GM12864 (cell line): ENCODE data around the gene IL16.
"Not testable (repeated sequence)": the region's sequence is repeated elsewhere in the genome, so short reads cannot be mapped to it uniquely, and the experiment has no call there.

ENCODE experiments used
- DNase-seq: peaks from one replicate; pipeline ENCODE4 v3.0.0-alpha.2; 2011; ENCODE audit warnings: low read depth
- H3K4me3 ChIP-seq: 2 replicates; pipeline ENCODE4 v1.5.1; 2011; ENCODE audit warnings: mild to moderate bottlenecking, low read depth, low read length, control low read depth
- CTCF ChIP-seq: IDR thresholded peaks from 2 replicates; pipeline ENCODE4 v1.5.1; 2011; ENCODE audit warnings: low read depth, mild to moderate bottlenecking, moderate library complexity, low read length, control low read depth, inconsistent platforms; ENCODE audit errors: missing control alignments

The IL16 gene

GRCh38 chr15:81206018-81206417, 9.3 kb downstream of the IL16 start:
- TF ChIP-seq CTCF: no peak
- no peak for DNase-seq
- no peak overlapping the region for H3K4me3 ChIP-seq

- DNase-seq: not testable (repeated sequence)
Observed at GRCh38 chr15:81207987-81208386, 11.3 kb downstream of the IL16 start.

GRCh38 chr15:81209635-81210034, 13.0 kb downstream of the IL16 start:
- DNase-seq: no peak
- no peak overlapping the region for H3K4me3 ChIP-seq
- no peak for TF ChIP-seq CTCF

More at GRCh38 chr15:81207987-81208386, 11.3 kb downstream of the IL16 start:
- not testable (repeated sequence) for H3K4me3 ChIP-seq

GRCh38 chr15:81211376-81211775, 14.7 kb downstream of the IL16 start:
- TF ChIP-seq CTCF: no peak
- DNase-seq: no peak

GRCh38 chr15:81213982-81214381, 17.3 kb downstream of the IL16 start:
- DNase-seq: no peak
- TF ChIP-seq CTCF: no peak
- H3K4me3 ChIP-seq: no peak overlapping the region

More at GRCh38 chr15:81211376-81211775, 14.7 kb downstream of the IL16 start:
- no peak overlapping the region for H3K4me3 ChIP-seq

- no peak for DNase-seq
- no peak overlapping the region for H3K4me3 ChIP-seq
- no peak for TF ChIP-seq CTCF
Observed at GRCh38 chr15:81215531-81215930, 18.9 kb downstream of the IL16 start.

- no peak for TF ChIP-seq CTCF
- no peak overlapping the region for H3K4me3 ChIP-seq
- no peak for DNase-seq
Observed at GRCh38 chr15:81215983-81216382, 19.3 kb downstream of the IL16 start.
